ENCODE results near the gene CIRBP.
"Not testable (repeated sequence)": the region's sequence is repeated elsewhere in the genome, so short reads cannot be mapped to it uniquely, and the experiment has no call there.

CIRBP gene

GRCh38 chr19:1313695-1314613, 44.8 kb downstream of the CIRBP start:
- no peak for DNase-seq

GRCh38 chr19:1315470-1316166, 46.5 kb downstream of the CIRBP start:
- DNase-seq = no peak

- DNase-seq = no peak
These were observed 47.3 kb downstream of the CIRBP start for GRCh38 chr19:1316466-1316865.

- no peak for DNase-seq
These were observed 48.3 kb downstream of the CIRBP start for GRCh38 chr19:1317274-1318003.

GRCh38 chr19:1318678-1319471, 49.7 kb downstream of the CIRBP start:
- DNase-seq = no peak

- not testable (repeated sequence) for DNase-seq
These were observed 51.1 kb downstream of the CIRBP start for GRCh38 chr19:1320282-1320650.

GRCh38 chr19:1321539-1321938, 52.4 kb downstream of the CIRBP start:
- no peak for DNase-seq

- DNase-seq = no peak
These were observed 53.3 kb downstream of the CIRBP start for GRCh38 chr19:1322198-1322981.

GRCh38 chr19:1324249-1324805, 55.2 kb downstream of the CIRBP start:
- DNase-seq = no peak

All from NCI-H446 (cell line).